ENCODE measurements around the gene TUBB2A.
"Not testable (repeated sequence)": the region's sequence is repeated elsewhere in the genome, so short reads cannot be mapped to it uniquely, and the experiment has no call there.

TUBB2A gene

DNA sequence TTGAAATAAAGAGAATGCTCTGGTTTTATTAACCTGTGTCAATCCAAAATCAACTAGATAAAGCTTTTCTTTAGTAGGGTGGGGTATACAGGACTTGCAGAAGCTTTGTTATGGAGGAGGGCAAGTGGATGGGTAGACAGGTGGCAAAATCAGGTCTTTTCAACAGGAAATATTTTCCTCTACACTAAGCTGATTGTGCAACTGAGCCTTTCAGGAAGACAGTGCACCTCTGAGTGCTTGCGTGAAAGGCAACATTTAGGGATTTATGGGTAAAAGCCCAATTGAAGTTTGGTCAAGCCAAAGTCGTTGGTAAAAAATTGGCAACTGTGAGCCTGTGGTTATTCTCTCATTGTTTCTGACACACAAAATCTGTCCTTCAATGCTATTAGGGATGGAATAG lies 23.8 kb upstream of the TUBB2A start:
- no peak overlapping the region for H2AFZ ChIP-seq (ENCODE audit: low read depth, low read length, severe bottlenecking)
- no peaks in the 10 kb centered on the region for H3K9me3 ChIP-seq (ENCODE audit: insufficient read depth, low read length)
- no peak overlapping the region for H3K4me3 ChIP-seq (ENCODE audit: insufficient read depth, low read length, poor library complexity, severe bottlenecking)
- TF ChIP-seq CTCF (IDR thresholded peaks at IDR 0.05; ENCODE audit: insufficient read depth, low read length, poor library complexity, severe bottlenecking) (no peak), EZH2phosphoT487 (conservative IDR thresholded peaks at IDR 0.05; ENCODE audit: low read length) (no peak)
- H3K79me2 ChIP-seq (ENCODE audit: insufficient read depth, low read length), result no peaks in the 10 kb centered on the region
- no peaks in the 10 kb centered on the region for H4K20me1 ChIP-seq (ENCODE audit: low read depth, low read length)
- H3K36me3 ChIP-seq (ENCODE audit: low read length), result no peaks in the 10 kb centered on the region
- no peaks in the 10 kb centered on the region for H3K27me3 ChIP-seq (ENCODE audit: low read length)
- no peak overlapping the region for H3K27ac ChIP-seq (ENCODE audit: low read depth, low read length)
- H3F3A ChIP-seq (ENCODE audit: insufficient read depth), result no peaks in the 10 kb centered on the region
- H3K9ac ChIP-seq (ENCODE audit: low read length), result no peak overlapping the region
- H3K9me2 ChIP-seq (replicated peaks; ENCODE audit: insufficient read depth, low read length), result no peaks in the 10 kb centered on the region
- H3K4me2 ChIP-seq (ENCODE audit: low read depth, low read length, poor library complexity, severe bottlenecking), result no peak overlapping the region

GRCh38 chr6:3179945-3180344 lies 22.6 kb upstream of the TUBB2A start:
- H3K9me2 ChIP-seq (replicated peaks; ENCODE audit: insufficient read depth, low read length); H3K27me3 ChIP-seq (ENCODE audit: low read length); H4K20me1 ChIP-seq (ENCODE audit: low read depth, low read length); H3K79me2 ChIP-seq (ENCODE audit: insufficient read depth, low read length); H3K4me3 ChIP-seq (ENCODE audit: insufficient read depth, low read length, poor library complexity, severe bottlenecking); H3K36me3 ChIP-seq (ENCODE audit: low read length); H3K9ac ChIP-seq (ENCODE audit: low read length); H3F3A ChIP-seq (ENCODE audit: insufficient read depth); H2AFZ ChIP-seq (ENCODE audit: low read depth, low read length, severe bottlenecking); H3K4me2 ChIP-seq (ENCODE audit: low read depth, low read length, poor library complexity, severe bottlenecking); H3K9me3 ChIP-seq (ENCODE audit: insufficient read depth, low read length); H3K27ac ChIP-seq (ENCODE audit: low read depth, low read length): not testable (repeated sequence)

DNA sequence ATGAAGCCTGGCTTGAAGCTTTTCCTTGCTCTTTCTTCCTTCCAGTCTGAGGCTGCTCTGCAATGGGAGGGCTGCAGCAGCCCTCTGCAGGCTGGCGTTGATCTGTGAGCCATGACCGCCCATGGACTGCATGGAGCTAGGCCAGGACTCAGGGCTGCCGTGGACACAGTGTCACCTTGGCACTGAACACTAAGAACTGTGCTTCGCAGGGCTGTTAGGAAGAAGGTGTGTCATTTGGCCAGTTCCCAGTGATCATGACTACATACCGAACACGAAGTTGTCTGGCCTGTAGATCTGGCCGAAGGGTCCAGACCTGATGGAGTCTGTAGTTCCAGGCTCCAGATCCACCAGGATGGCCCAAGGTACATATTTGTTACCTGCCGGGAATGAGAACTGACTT lies 21.3 kb upstream of the TUBB2A start:
- not testable (repeated sequence) for H3K9ac ChIP-seq (ENCODE audit: low read length); H3K9me3 ChIP-seq (ENCODE audit: insufficient read depth, low read length); H4K20me1 ChIP-seq (ENCODE audit: low read depth, low read length); H2AFZ ChIP-seq (ENCODE audit: low read depth, low read length, severe bottlenecking); H3K79me2 ChIP-seq (ENCODE audit: insufficient read depth, low read length); H3K27me3 ChIP-seq (ENCODE audit: low read length); H3K4me3 ChIP-seq (ENCODE audit: insufficient read depth, low read length, poor library complexity, severe bottlenecking); H3K9me2 ChIP-seq (replicated peaks; ENCODE audit: insufficient read depth, low read length); H3K4me2 ChIP-seq (ENCODE audit: low read depth, low read length, poor library complexity, severe bottlenecking); H3F3A ChIP-seq (ENCODE audit: insufficient read depth); H3K27ac ChIP-seq (ENCODE audit: low read depth, low read length); H3K36me3 ChIP-seq (ENCODE audit: low read length)

DNA sequence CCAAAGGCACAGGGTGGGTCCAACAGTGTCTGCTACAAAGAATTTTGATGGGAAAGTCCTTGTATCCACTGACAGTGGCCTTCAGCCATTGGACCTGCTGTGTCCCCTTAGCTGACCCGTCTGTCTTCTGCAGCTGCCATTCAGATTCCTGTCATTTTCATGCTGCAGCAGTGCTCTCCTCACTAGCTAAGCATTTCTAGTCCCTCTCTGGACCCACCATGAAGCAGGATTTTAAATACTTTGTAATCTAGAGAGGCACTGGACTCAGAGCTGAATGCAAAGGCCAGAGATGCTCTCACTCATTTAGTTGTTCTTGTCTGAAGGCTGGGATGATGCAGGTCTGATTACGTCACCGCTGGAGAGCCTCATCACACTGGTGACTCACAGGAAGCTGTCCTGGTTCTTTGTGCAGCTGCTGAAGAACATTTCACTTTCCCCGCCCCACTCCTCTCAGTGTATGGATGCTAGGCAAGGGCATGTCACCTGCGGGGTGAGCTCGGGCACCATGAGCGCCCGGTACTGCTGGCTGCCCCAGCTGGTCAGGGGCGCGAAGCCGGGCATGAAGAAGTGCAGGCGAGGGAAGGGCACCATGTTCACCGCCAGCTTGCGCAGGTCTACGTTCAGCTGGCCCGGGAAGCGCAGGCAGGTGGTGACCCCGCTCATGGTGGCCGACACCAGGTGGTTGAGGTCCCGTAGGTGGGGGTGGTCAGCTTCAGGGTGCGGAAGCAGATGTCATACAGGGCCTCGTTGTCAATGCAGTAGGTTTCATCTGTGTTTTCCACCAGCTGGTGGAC lies 19.4 kb upstream of the TUBB2A start:
- Histone ChIP-seq H3K9ac (ENCODE audit: low read length) (no peak overlapping the region), H4K20me1 (ENCODE audit: low read depth, low read length) (no peaks in the 10 kb centered on the region), H3K4me2 (ENCODE audit: low read depth, low read length, poor library complexity, severe bottlenecking) (no peak overlapping the region), H3K36me3 (ENCODE audit: low read length) (no peaks in the 10 kb centered on the region), H3K27ac (ENCODE audit: low read depth, low read length) (no peak overlapping the region), H3K27me3 (ENCODE audit: low read length) (no peaks in the 10 kb centered on the region), H2AFZ (ENCODE audit: low read depth, low read length, severe bottlenecking) (no peak overlapping the region), H3K9me3 (ENCODE audit: insufficient read depth, low read length) (no peaks in the 10 kb centered on the region), H3K79me2 (ENCODE audit: insufficient read depth, low read length) (no peaks in the 10 kb centered on the region), H3F3A (ENCODE audit: insufficient read depth) (no peaks in the 10 kb centered on the region), H3K4me3 (ENCODE audit: insufficient read depth, low read length, poor library complexity, severe bottlenecking) (no peak overlapping the region), H3K9me2 (replicated peaks; ENCODE audit: insufficient read depth, low read length) (no peaks in the 10 kb centered on the region)
- TF ChIP-seq CTCF (IDR thresholded peaks at IDR 0.05; ENCODE audit: insufficient read depth, low read length, poor library complexity, severe bottlenecking), result no peak
- no peak for TF ChIP-seq EZH2phosphoT487 (conservative IDR thresholded peaks at IDR 0.05; ENCODE audit: low read length)

Data from SU-DHL-6 (cell line).